ENCODE results near the gene MPO. TPM values are rescaled to one million over a fixed set of nuclear protein-coding genes. Genes with fewer than 3 reads are reported as not detected.
A peak's percentile ranks its signal among the peaks of the same experiment; 100 is the strongest.

MPO gene
- total and polyA plus RNA-seq, 2 of the 8 experiments (the other 6 are each of a cell fraction or from before 2014, with no cell fraction given) = 0.06 to 0.74 TPM

GRCh38 chr17:58301504-58302150 is 20.9 kb upstream of the MPO start:
- no peak overlapping the region for H3K4me2 ChIP-seq (ENCODE audit: insufficient read depth in 1 of 2, low read depth in 2 of 2, low read length in 2 of 2)
- DNase-seq (ENCODE audit: low read depth in 1 of 2, low spot score in 2 of 2) = peak in 1 of 2 experiments; percentile 44
- no peak overlapping the region for H3K23ac ChIP-seq (ENCODE audit: insufficient read length)
- peak overlapping the region; percentile 96; the same call in 1 of the 2 replicates for H2BK15ac ChIP-seq (ENCODE audit: low read length)
- H2AFZ ChIP-seq (ENCODE audit: low read length) = no peak overlapping the region
- no peaks in the 10 kb centered on the region for H3K23me2 ChIP-seq (ENCODE audit: low read depth, low read length)
- no peak overlapping the region for H3K9ac ChIP-seq (replicated peaks in 1 of 4; ENCODE audit: extremely low read depth in 1 of 4, low read depth in 3 of 4, low read length in 3 of 4)
- H2BK12ac ChIP-seq (ENCODE audit: low read depth, low read length) = no peak overlapping the region; the same call in 1 of the 2 replicates
- FAIRE-seq = no peak
- CTCF ChIA-PET (ENCODE audit: partially characterized antibody) = interaction anchor here (1.1 to 9.4 kb wide), 8 partner anchors 10 to 147 kb away, joined by 3 to 172 read pairs (median 30); partner anchors contain the start of gene MPO
- H2BK120ac ChIP-seq (replicated peaks; ENCODE audit: low read depth, low read length) = no peak overlapping the region
- 86% methylated on average over 14 of the region's 16 CpGs; no CpG with 5 or more reads in 1 of the 2 experiments for WGBS, 2 experiments (ENCODE audit: extremely low coverage in 1 of 2, insufficient coverage in 1 of 2, insufficient read length in 1 of 2, insufficient replicate concordance in 2 of 2, low coverage in 1 of 2, low lambda C conversion rate in 2 of 2, missing lambda C conversion rate in 1 of 2)
- no peaks in the 10 kb centered on the region for H3K9me3 ChIP-seq (ENCODE audit: insufficient read depth in 2 of 2, low read depth in 1 of 2, low read length in 1 of 2)
- H3K79me2 ChIP-seq (ENCODE audit: control insufficient read depth in 1 of 2, insufficient read depth in 2 of 2, low read length in 2 of 2) = no peaks in the 10 kb centered on the region
- no peaks in the 10 kb centered on the region for H3K79me1 ChIP-seq (ENCODE audit: low read depth, low read length)
- no peaks in the 10 kb centered on the region for H4K20me1 ChIP-seq (replicated peaks in 1 of 2; ENCODE audit: control insufficient read depth in 1 of 2, insufficient read depth in 2 of 2, low read length in 2 of 2)
- peaks cover 0 to 5% (median 4%) of the 10 kb centered on the region in 4 experiments; a peak in 5 of 7 replicates for H3K4me1 ChIP-seq (replicated peaks in 1 of 4; ENCODE audit: control insufficient read depth in 3 of 4, insufficient read depth in 4 of 4, low read length in 3 of 4)
- no peak overlapping the region for H2BK20ac ChIP-seq (ENCODE audit: low read length)
- H4K5ac ChIP-seq (ENCODE audit: insufficient read length, low read depth, low read length) = no peak overlapping the region
- H2AK5ac ChIP-seq (ENCODE audit: low read depth, low read length) = no peak overlapping the region
- 0 out of 8 replicates have a peak, but pooled peaks cover 0 to 2% (median 0%) of the 10 kb centered on the region in 4 experiments for H3K36me3 ChIP-seq (ENCODE audit: control insufficient read depth in 2 of 4, insufficient read depth in 4 of 4, low read length in 3 of 4)
- H2BK5ac ChIP-seq (ENCODE audit: low read depth, low read length) = no peak overlapping the region
- H4K8ac ChIP-seq (ENCODE audit: extremely low read depth, insufficient read depth, low read length) = no peak overlapping the region; the same call in 1 of the 2 replicates
- no peak overlapping the region for H3K14ac ChIP-seq (ENCODE audit: insufficient read length)
- H3K4ac ChIP-seq (replicated peaks; ENCODE audit: insufficient read length, low read depth, low read length) = no peak overlapping the region
- no peak overlapping the region for H3K56ac ChIP-seq (replicated peaks; ENCODE audit: insufficient read length, low read depth, low read length)
- no peak overlapping the region for H3K4me3 ChIP-seq (ENCODE audit: extremely low read depth in 1 of 4, insufficient read depth in 2 of 4, low read depth in 3 of 4, low read length in 4 of 4)
- no peak overlapping the region for H3K18ac ChIP-seq (ENCODE audit: extremely low read depth, low read length)
- no peaks in the 10 kb centered on the region for H3K27me3 ChIP-seq (replicated peaks in 1 of 4; ENCODE audit: control insufficient read depth in 3 of 4, extremely low read depth in 1 of 4, insufficient read depth in 3 of 4, low read length in 3 of 4)
- H4K91ac ChIP-seq (replicated peaks; ENCODE audit: insufficient read length, low read length) = no peak overlapping the region
- POLR2A ChIA-PET (ENCODE audit: partially characterized antibody) = interaction anchor here (1.2 to 1.6 kb wide), 4 partner anchors 12 to 51 kb away, joined by 3 to 6 read pairs (median 6); partner anchors contain the start of genes SUPT4H1 and TSPOAP1
- H3K27ac ChIP-seq (ENCODE audit: low read depth, low read length) = no peak overlapping the region
- TF ChIP-seq GTF2F1 (IDR thresholded peaks at IDR 0.05; ENCODE audit: borderline replicate concordance, low read depth, low read length) (no peak), ZNF274 (IDR thresholded peaks at IDR 0.05; ENCODE audit: borderline replicate concordance, extremely low read depth, low read length) (no peak), HDAC2 (IDR thresholded peaks at IDR 0.05; ENCODE audit: borderline replicate concordance in 1 of 2, low read depth in 2 of 2, low read length in 2 of 2) (no peak), ATF2 (IDR thresholded peaks at IDR 0.05; ENCODE audit: low read length) (no peak), FOSL1 (IDR thresholded peaks at IDR 0.05; ENCODE audit: insufficient read depth, low read depth, low read length) (no peak), POLR2AphosphoS5 (IDR thresholded peaks at IDR 0.05; ENCODE audit: low read depth, low read length) (no peak), SP2 (IDR thresholded peaks at IDR 0.05; ENCODE audit: low read length) (no peak), SAP30 (IDR thresholded peaks at IDR 0.05; ENCODE audit: insufficient read depth, insufficient replicate concordance, low read length) (no peak), RAD21 (IDR thresholded peaks at IDR 0.05 in 1 of 2, conservative IDR thresholded peaks at IDR 0.05 in 1 of 2; ENCODE audit: low read depth in 2 of 2, low read length in 2 of 2) (no peak), EGR1 (IDR thresholded peaks at IDR 0.05; ENCODE audit: borderline replicate concordance, low read depth, low read length) (no peak)
